ENCODE measurements around the gene BAG2. TPM values are rescaled to one million over a fixed set of nuclear protein-coding genes. Genes with fewer than 3 reads are reported as not detected.
A peak's percentile ranks its signal among the peaks of the same experiment; 100 is the strongest.

BAG2 gene
- total and polyA plus RNA-seq, 2 of the 13 experiments (the other 11 are each of a cell fraction or from before 2014, with no cell fraction given) = 5.7 to 15.1 TPM

- TF ChIP-seq KIAA2018 (CRISPR knock-in tag; IDR thresholded peaks at IDR 0.05; ENCODE audit: borderline replicate concordance) (peak; percentile 30; the same call in 1 of the 2 replicates), NONO (IDR thresholded peaks at IDR 0.05) (no peak), NONO (CRISPR knock-in tag; conservative IDR thresholded peaks at IDR 0.05) (no peak), TIGD3 (CRISPR knock-in tag; IDR thresholded peaks at IDR 0.05; ENCODE audit: borderline replicate concordance) (no peak), ZNF773 (CRISPR knock-in tag; IDR thresholded peaks at IDR 0.05; ENCODE audit: borderline replicate concordance) (0 out of 2 replicates have a peak, but pooled peaks have one; percentile 25), SRSF1 (optimal IDR thresholded peaks at IDR 0.05; ENCODE audit: low read depth, low read length) (no peak), MTF2 (CRISPR knock-in tag; IDR thresholded peaks at IDR 0.05; ENCODE audit: borderline replicate concordance) (no peak), ZNF670 (CRISPR knock-in tag; IDR thresholded peaks at IDR 0.05; ENCODE audit: borderline replicate concordance) (peak; percentile 20; the same call in 1 of the 2 replicates), BRF2 (CRISPR knock-in tag; IDR thresholded peaks at IDR 0.05) (no peak), ZNF468 (CRISPR knock-in tag; IDR thresholded peaks at IDR 0.05) (no peak), ZNF777 (CRISPR knock-in tag; IDR thresholded peaks at IDR 0.05) (peak; percentile 30; the same call in 1 of the 2 replicates), SOX6 (IDR thresholded peaks at IDR 0.05) (no peak), SOX6 (CRISPR knock-in tag; IDR thresholded peaks at IDR 0.05) (0 out of 2 replicates have a peak, but pooled peaks have one; percentile 41), SNRNP70 (IDR thresholded peaks at IDR 0.05; ENCODE audit: low read depth, low read length) (no peak), GLI4 (CRISPR knock-in tag; IDR thresholded peaks at IDR 0.05; ENCODE audit: borderline replicate concordance) (no peak; the same call in 1 of the 2 replicates), ZFX (CRISPR knock-in tag; IDR thresholded peaks at IDR 0.05; ENCODE audit: low read depth) (no peak; the same call in 1 of the 2 replicates), TFDP2 (CRISPR knock-in tag; IDR thresholded peaks at IDR 0.05) (peak; percentile 35; the same call in 1 of the 2 replicates)
Observed at GRCh38 chr6:57221191-57221935, 49.2 kb downstream of the BAG2 start (continued).

All from HepG2 (cell line).